Heart left ventricle (tissue), 16 donors: ENCODE results near the gene ADGRA1. TPM values are rescaled to one million over a fixed set of nuclear protein-coding genes. Genes with fewer than 3 reads are reported as not detected.

ENCODE experiments used
- ATAC-seq, 4 donors: fragments of 200-7000 bp; cut with Tn5 transposase; one replicate each; pipeline ENCODE4 v1.9.1; 2020 to 2022; ENCODE audit warnings: moderate library complexity in 4 of 4, mild to moderate bottlenecking in 3 of 4, moderate number of reproducible peaks in 1 of 4
- DNase-seq, 5 donors: peaks; one replicate each; pipeline ENCODE4 v3.0.0-alpha.2; 2020
- H3K27ac ChIP-seq, 12 donors: fragments of 200-600 bp; sonication (generic) in 4 of 12; one replicate each; pipeline versions ENCODE4 v1.5.0 to v1.8.0; 2016 to 2022; ENCODE audit warnings: mild to moderate bottlenecking in 2 of 12
- H3K27me3 ChIP-seq, 9 donors: fragments of 200-600 bp; sonication (generic) in 2 of 9; one replicate each; pipeline versions ENCODE4 v1.5.1 to v1.8.0; 2016 to 2022; ENCODE audit warnings: mild to moderate bottlenecking in 3 of 9
- H3K36me3 ChIP-seq, 9 donors: fragments of 200-600 bp; sonication (generic) in 2 of 9; one replicate each; pipeline versions ENCODE4 v1.5.0 to v1.8.0; 2018 to 2022; ENCODE audit warnings: mild to moderate bottlenecking in 2 of 9
- H3K4me1 ChIP-seq, 12 donors: fragments of 200-600 bp; sonication (generic) in 4 of 12; one replicate each; pipeline versions ENCODE4 v1.5.0 to v1.8.0; 2016 to 2022; ENCODE audit warnings: mild to moderate bottlenecking in 3 of 12
- H3K4me3 ChIP-seq, 12 donors: fragments of 200-600 bp; sonication (generic) in 4 of 12; one replicate each; pipeline versions ENCODE4 v1.5.0 to v1.8.0; 2017 to 2022; ENCODE audit warnings: mild to moderate bottlenecking in 9 of 12, moderate library complexity in 4 of 12
- H3K9me3 ChIP-seq, 12 donors: fragments of 200-600 bp; sonication (generic) in 4 of 12; one replicate each; pipeline versions ENCODE4 v1.5.0 to v1.8.0; 2016 to 2022; ENCODE audit warnings: mild to moderate bottlenecking in 1 of 12
- POLR2A ChIP-seq, 2 donors: fragments of 450-650 bp; IDR thresholded peaks; one replicate each; pipeline ENCODE4 v1.6.1; 2017; ENCODE audit warnings: antibody characterized with exemption in 2 of 2, mild to moderate bottlenecking in 2 of 2, moderate library complexity in 2 of 2
- WGBS, 4 donors: extraction: QIAGEN DNeasy Blood & Tissue Kit in 2 of 4; methylation state at CpG; one replicate each; pipeline versions ENCODE4 v1.1.5 to v1.1.7; 2013 to 2018; 5-methylcytosine and 5-hydroxymethylcytosine counted together
- intact Hi-C, 10 donors: fragments of 100-400 bp; cut with DNase I; formaldehyde crosslinking; loops; one replicate each; pipeline versions ENCODE4 v1.11.1 to v1.14.2; 2022
- polyA plus RNA-seq, 2 donors: library from polyadenylated mRNA; stranded (reverse); fragments of 200-250 nt; gene quantifications; one replicate each; pipeline ENCODE4 v1.2.3, GENCODE V29; 2013
- total RNA-seq, 9 donors: library from RNA; depleted of rRNA in 2 of 9; stranded (reverse); fragments of >200 nt in 2 of 9; fragmentation: NEBNext Ultra II Directional in 3 of 9; extraction: Animal tissue kit (Norgen Biotek cat#: 25700) in 3 of 9; gene quantifications; one replicate each; pipeline versions ENCODE4 v1.1.0 to v1.2.4, GENCODE V29; 2016 to 2023
- TF ChIP-seq, protein P1 (sequence below), 12 donors: fragments of 200-600 bp; sonication (generic) in 4 of 12; IDR thresholded peaks; one replicate each; pipeline versions ENCODE4 v1.5.0 to v1.8.0; 2018 to 2022; ENCODE audit warnings: antibody characterized with exemption in 12 of 12, mild to moderate bottlenecking in 5 of 12
- donor health status: ischemic (EF 13 %, LVEDD 7.1; RV severe dilation, severe dysfunction).
- donor health status: healthy with polysubstance abuse.
- donor health status: DM: no; HTN: yes; CAD: no.
- donor health status: DM: no; HTN: no; CAD: no.
- donor health status: ischemic (EF 25% LVEDD 6.9; RV normal size, moderate dysfunction).
- donor health status: ischemic (EF 25% LVEDD 5.7; RV mildly dilated, moderate dysfunction).
- donor health status: healthy.
- donor health status: DM: yes; HTN: yes; CAD: no.
- donor health status: ischemic (EF 35%, LVEDD 5.7; RV mildly dilated, moderate dysfunction).
- donor health status: nonischemic (EF 11% LVEDD 7.7; RV severe dilation, severe dysfunction).
- donor health status: DM: yes; HTN: yes; CAD: no.
- donor health status: PGD.
- donor health status: ischemic (EF 29% LVEDD 5.4; RV normal size, mild dysfunction).
- donor health status: nonischemic (EF 23%, LVEDD 6.1; RV moderate dilation, normal function).

Gene ADGRA1
- total and polyA plus RNA-seq, 11 donors: 0.03 to 0.19 (median 0.13) TPM; not detected in 8

DNA sequence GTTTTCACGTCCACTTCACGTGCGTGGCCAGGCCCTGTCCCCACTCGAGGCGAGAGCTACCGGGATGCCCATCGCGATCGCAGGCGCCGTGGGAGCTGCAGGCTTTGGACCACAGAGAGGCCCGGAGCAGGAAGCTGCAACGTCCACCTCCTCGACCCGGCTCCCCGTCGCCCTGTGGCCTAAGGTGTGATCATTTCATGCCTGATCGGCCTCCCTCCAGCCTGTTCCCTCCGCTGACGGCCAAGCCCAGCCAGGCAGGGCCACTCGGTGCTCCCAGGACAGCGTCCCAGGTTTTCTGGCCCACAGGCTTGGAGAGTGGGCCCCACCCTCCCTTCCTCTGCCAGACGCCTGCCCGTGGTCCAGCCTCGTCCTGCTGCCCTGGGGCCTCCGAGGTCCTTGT lies 91.9 kb downstream of the ADGRA1 start:
- intact Hi-C loops: no loop called here
- Histone ChIP-seq H3K36me3 (no peaks in the 10 kb centered on the region), H3K4me3 (no peak overlapping the region), H3K27me3 (peaks cover 0 to 20% (median 4%) of the 10 kb centered on the region in 9 donors), H3K9me3 (no peaks in the 10 kb centered on the region), H3K27ac (no peak overlapping the region), H3K4me1 (no peaks in the 10 kb centered on the region)
- WGBS, 4 donors: 73 to 83% (median 77%) methylated on average over 24 to 26 of the region's 26 CpGs
- TF ChIP-seq POLR2A (IDR thresholded peaks at IDR 0.05): no peak
- TF ChIP-seq, protein P1, sequence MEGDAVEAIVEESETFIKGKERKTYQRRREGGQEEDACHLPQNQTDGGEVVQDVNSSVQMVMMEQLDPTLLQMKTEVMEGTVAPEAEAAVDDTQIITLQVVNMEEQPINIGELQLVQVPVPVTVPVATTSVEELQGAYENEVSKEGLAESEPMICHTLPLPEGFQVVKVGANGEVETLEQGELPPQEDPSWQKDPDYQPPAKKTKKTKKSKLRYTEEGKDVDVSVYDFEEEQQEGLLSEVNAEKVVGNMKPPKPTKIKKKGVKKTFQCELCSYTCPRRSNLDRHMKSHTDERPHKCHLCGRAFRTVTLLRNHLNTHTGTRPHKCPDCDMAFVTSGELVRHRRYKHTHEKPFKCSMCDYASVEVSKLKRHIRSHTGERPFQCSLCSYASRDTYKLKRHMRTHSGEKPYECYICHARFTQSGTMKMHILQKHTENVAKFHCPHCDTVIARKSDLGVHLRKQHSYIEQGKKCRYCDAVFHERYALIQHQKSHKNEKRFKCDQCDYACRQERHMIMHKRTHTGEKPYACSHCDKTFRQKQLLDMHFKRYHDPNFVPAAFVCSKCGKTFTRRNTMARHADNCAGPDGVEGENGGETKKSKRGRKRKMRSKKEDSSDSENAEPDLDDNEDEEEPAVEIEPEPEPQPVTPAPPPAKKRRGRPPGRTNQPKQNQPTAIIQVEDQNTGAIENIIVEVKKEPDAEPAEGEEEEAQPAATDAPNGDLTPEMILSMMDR (IDR thresholded peaks at IDR 0.05): no peak
- DNase-seq (peak in 1 of 5 donors; percentile 23), ATAC-seq (no peak)

DNA sequence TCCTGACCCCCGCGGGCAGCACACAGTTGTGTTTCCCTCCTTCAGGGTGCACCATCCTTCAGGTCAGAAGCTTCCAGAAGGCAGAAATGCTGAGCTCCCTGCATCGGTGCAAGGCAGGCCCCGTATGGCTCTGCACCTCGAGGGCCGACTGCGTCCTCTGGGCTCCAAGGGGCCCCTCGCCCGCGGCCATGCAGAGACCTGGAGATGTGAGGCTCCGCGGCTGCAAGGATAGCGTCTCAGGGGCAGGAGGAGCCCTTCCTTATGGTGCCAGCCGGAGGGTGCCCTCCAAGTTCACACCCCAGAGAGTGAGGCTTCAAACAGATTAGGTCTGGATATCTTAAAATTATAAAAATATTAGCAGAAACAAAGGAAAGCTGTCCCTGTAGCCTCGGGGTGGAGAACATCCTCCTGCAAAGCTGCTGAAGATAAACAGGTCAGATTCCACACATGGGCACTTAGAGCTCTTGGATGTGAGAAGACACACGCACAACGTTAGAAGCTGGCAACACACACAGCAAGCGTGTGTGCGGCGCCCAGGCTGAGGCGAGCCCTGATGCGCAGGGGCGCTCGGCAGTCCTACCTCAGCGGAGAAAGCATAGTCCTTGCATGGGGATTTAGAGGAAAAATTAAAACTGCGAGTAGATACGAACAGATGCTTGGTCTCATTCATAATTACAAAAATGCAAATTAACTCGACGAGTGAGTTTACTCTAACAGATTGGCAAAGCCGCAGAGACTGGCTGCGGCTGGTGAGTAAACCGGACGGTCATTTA lies 92.7 kb downstream of the ADGRA1 start:
- no peak for ATAC-seq
- Histone ChIP-seq H3K27me3 (peaks cover 0 to 20% (median 4%) of the 10 kb centered on the region in 9 donors), H3K4me1 (no peaks in the 10 kb centered on the region), H3K36me3 (no peaks in the 10 kb centered on the region), H3K4me3 (no peak overlapping the region), H3K27ac (no peak overlapping the region), H3K9me3 (no peaks in the 10 kb centered on the region)
- TF ChIP-seq POLR2A (IDR thresholded peaks at IDR 0.05): no peak
- TF ChIP-seq, protein P1 (IDR thresholded peaks at IDR 0.05): no peak
- 86 to 88% (median 87%) methylated on average over 33 of the region's 33 CpGs for WGBS, 4 donors
- peak in 1 of 5 donors; percentile 10 for DNase-seq
- intact Hi-C loops: no loop called here

DNA sequence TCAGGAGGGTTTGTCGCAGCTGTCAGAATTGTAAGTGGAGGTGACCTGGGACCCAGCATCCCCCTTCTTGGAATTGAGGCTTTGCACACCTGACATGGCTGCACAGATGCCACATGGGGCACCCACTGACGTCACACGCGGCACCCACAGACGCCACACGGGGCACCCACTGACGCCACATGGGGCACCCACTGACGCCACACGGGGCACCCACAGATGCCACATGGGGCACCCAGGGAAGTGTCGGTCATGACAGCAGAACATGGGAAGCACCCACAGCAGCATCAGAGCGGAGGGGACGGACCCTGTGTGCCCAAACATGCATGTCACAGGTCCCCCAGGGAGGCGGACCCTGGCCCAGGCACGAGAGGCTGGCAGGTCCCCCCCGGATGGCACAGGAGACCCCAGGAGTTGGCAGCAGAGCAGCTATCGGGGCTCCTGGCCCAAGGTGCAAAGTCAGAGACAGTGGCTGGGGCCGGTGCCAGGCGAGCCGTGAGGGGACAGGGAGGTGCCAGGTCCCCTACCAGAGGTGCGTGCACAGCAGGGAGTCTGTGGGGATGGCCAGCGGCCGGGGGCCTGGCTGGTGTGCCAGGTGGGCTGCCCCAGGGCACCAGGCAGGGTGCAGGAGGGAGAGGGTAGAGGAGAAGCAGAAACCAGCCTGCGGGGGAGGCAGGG lies 93.4 kb downstream of the ADGRA1 start:
- H3K27me3 ChIP-seq: peaks cover 0 to 21% (median 4%) of the 10 kb centered on the region in 9 donors
- intact Hi-C loops: no loop called here
- no peak overlapping the region for H3K4me3 ChIP-seq
- 87 to 90% (median 89%) methylated on average over 19 to 23 of the region's 23 CpGs for WGBS, 4 donors
- no peaks in the 10 kb centered on the region for H3K9me3 ChIP-seq
- no peaks in the 10 kb centered on the region for H3K4me1 ChIP-seq
- no peak overlapping the region for H3K27ac ChIP-seq
- peak in 1 of 4 donors; percentile 14 for ATAC-seq
- TF ChIP-seq POLR2A (IDR thresholded peaks at IDR 0.05): no peak
- TF ChIP-seq, protein P1 (IDR thresholded peaks at IDR 0.05): no peak
- DNase-seq: peak in 3 of 5 donors; percentile 8 to 52 (median 23)
- H3K36me3 ChIP-seq: no peaks in the 10 kb centered on the region

Other genes starting within 250 kb of the ADGRA1 start
- gene CFAP46, start 145.4 kb upstream of the ADGRA1 start, total RNA-seq: 1 to 10 TPM in 5 of 9 donors, under 1 TPM in 4; 0.61 to 1.8 (median 1.1) TPM
- under 1 TPM; 0.62 to 0.65 TPM for gene CFAP46, start 145.4 kb upstream of the ADGRA1 start, polyA plus RNA-seq
- gene KNDC1, start 72.3 kb downstream of the ADGRA1 start, total RNA-seq: 1 to 10 TPM in 1 of 9 donors, under 1 TPM in 6, not detected in 2; 0.05 to 2.9 (median 0.13) TPM
- gene KNDC1, start 72.3 kb downstream of the ADGRA1 start, polyA plus RNA-seq: under 1 TPM in 1 of 2 donors, not detected in 1; 0.04 TPM
- not detected for gene UTF1, start 142.3 kb downstream of the ADGRA1 start, total RNA-seq
- gene UTF1, start 142.3 kb downstream of the ADGRA1 start, polyA plus RNA-seq: not detected
- 1 to 10 TPM in 1 of 9 donors, under 1 TPM in 8; 0.29 to 2.3 (median 0.56) TPM for gene VENTX, start 149.9 kb downstream of the ADGRA1 start, total RNA-seq
- under 1 TPM; 0.58 to 0.99 TPM for gene VENTX, start 149.9 kb downstream of the ADGRA1 start, polyA plus RNA-seq
- gene ADAM8, start 188.9 kb downstream of the ADGRA1 start, total RNA-seq: 10 to 100 TPM in 1 of 9 donors, 1 to 10 TPM in 8; 1.2 to 10.3 (median 2.6) TPM
- 1 to 10 TPM in 1 of 2 donors, under 1 TPM in 1; 0.50 to 1.2 TPM for gene ADAM8, start 188.9 kb downstream of the ADGRA1 start, polyA plus RNA-seq
- 10 to 100 TPM; 33.5 to 49.5 (median 40.1) TPM for gene TUBGCP2, start 220.9 kb downstream of the ADGRA1 start, total RNA-seq
- 10 to 100 TPM; 34.5 to 36.0 TPM for gene TUBGCP2, start 220.9 kb downstream of the ADGRA1 start, polyA plus RNA-seq
- gene ZNF511, start 221.0 kb downstream of the ADGRA1 start, total RNA-seq: 10 to 100 TPM; 34.5 to 53.3 (median 40.5) TPM
- gene ZNF511, start 221.0 kb downstream of the ADGRA1 start, polyA plus RNA-seq: 10 to 100 TPM; 44.5 to 80.4 TPM
- 1 to 10 TPM in 1 of 9 donors, not detected in 8; 1.7 TPM for gene CALY, start 249.0 kb downstream of the ADGRA1 start, total RNA-seq
- not detected for gene CALY, start 249.0 kb downstream of the ADGRA1 start, polyA plus RNA-seq